ENCODE results near the gene TMPRSS5. TPM values are rescaled to one million over a fixed set of nuclear protein-coding genes. Genes with fewer than 3 reads are reported as not detected.
"Not testable (repeated sequence)": the region's sequence is repeated elsewhere in the genome, so short reads cannot be mapped to it uniquely, and the experiment has no call there.

Gene TMPRSS5
- total RNA-seq, 1 experiment from 2014 or later: 0.07 TPM

DNA sequence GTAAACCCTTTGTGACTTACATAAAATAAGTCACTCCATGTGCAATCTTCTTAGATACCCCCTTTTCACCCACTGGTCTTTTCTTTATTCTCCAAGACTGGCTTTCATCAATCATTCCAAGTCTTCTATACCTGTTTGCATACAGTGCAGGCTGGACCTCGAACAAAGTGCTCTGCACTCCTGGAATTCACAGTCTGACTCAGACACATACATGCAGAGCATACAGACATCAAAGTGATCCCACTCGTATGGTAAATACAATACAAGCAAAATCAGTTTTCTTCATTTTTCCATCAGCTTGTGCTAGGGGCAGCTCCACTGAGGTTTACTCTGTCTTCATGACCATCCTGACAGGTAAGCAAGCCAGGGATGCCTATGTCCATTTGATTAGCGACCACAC, 16.8 kb upstream of the TMPRSS5 start:
- ChIA-PET POLR2A (ENCODE audit: unreplicated experiment) (no interaction called here), CTCF (interaction anchor here (0.6 kb wide), 1 partner anchor 58 kb away, joined by 3 read pairs; no protein-coding TSS in a partner anchor)
- TF ChIP-seq, protein P1, sequence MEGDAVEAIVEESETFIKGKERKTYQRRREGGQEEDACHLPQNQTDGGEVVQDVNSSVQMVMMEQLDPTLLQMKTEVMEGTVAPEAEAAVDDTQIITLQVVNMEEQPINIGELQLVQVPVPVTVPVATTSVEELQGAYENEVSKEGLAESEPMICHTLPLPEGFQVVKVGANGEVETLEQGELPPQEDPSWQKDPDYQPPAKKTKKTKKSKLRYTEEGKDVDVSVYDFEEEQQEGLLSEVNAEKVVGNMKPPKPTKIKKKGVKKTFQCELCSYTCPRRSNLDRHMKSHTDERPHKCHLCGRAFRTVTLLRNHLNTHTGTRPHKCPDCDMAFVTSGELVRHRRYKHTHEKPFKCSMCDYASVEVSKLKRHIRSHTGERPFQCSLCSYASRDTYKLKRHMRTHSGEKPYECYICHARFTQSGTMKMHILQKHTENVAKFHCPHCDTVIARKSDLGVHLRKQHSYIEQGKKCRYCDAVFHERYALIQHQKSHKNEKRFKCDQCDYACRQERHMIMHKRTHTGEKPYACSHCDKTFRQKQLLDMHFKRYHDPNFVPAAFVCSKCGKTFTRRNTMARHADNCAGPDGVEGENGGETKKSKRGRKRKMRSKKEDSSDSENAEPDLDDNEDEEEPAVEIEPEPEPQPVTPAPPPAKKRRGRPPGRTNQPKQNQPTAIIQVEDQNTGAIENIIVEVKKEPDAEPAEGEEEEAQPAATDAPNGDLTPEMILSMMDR (conservative IDR thresholded peaks at IDR 0.05; ENCODE audit: low read depth, low read length): no peak
- TF ChIP-seq EZH2 (IDR thresholded peaks at IDR 0.05; ENCODE audit: low read length, unreplicated experiment): no peak
- TF ChIP-seq EZH2phosphoT487 (IDR thresholded peaks at IDR 0.05; ENCODE audit: borderline replicate concordance, low read length): no peak
- Histone ChIP-seq H3K36me3 (ENCODE audit: low read depth, low read length) (no peaks in the 10 kb centered on the region), H3K9me3 (ENCODE audit: low read length) (no peaks in the 10 kb centered on the region), H3K4me1 (ENCODE audit: insufficient read depth, low read length) (peaks cover 8% of the 10 kb centered on the region; the same call in 1 of the 2 replicates), H3F3A (ENCODE audit: low read length, unreplicated experiment) (no peaks in the 10 kb centered on the region), H3K27ac (ENCODE audit: low read length) (no peak overlapping the region), H3K4me3 (ENCODE audit: low read length) (no peak overlapping the region), H3K9me2 (replicated peaks; ENCODE audit: low read length) (0 out of 2 replicates have a peak, but pooled peaks cover 4% of the 10 kb centered on the region), H3K9ac (ENCODE audit: low read length) (no peak overlapping the region), H3K79me2 (ENCODE audit: low read length) (no peaks in the 10 kb centered on the region), H4K20me1 (ENCODE audit: low read length) (no peaks in the 10 kb centered on the region), H3K4me2 (ENCODE audit: low read length) (no peak overlapping the region), H2AFZ (ENCODE audit: low read length) (no peak overlapping the region), H3K27me3 (ENCODE audit: low read length) (no peaks in the 10 kb centered on the region)
- intact Hi-C loops (cut with micrococcal nuclease): no loop called here
- ATAC-seq: no peak
- BruUV-seq (replicated peaks): no TSS peak
- DNase-seq: peak; percentile 25

DNA sequence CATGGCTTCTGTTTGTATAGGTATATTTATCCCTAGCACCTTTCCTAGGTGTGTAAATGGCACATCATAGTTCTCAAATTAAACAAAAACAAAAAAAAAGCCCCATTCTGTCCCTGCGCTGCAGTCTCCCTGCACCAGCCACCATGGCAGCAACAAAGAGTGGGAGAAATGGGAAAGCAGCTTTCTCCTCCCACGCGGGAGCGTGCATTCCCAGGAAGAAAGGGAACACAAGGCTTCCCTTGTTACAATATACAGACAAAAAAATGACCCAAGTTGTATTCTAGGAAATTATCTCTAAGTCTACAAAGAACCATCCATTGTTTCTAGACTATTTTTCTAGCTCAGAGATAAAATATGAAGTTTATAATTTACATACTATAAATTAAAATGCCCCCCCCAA, 16.1 kb upstream of the TMPRSS5 start:
- no TSS peak for BruUV-seq (replicated peaks)
- ATAC-seq (no peak), DNase-seq (no peak)
- peaks cover 8% of the 10 kb centered on the region; the same call in 1 of the 2 replicates for H3K4me1 ChIP-seq (ENCODE audit: insufficient read depth, low read length)
- no peaks in the 10 kb centered on the region for H3F3A ChIP-seq (ENCODE audit: low read length, unreplicated experiment)
- TF ChIP-seq, protein P1 (conservative IDR thresholded peaks at IDR 0.05; ENCODE audit: low read depth, low read length): no peak
- TF ChIP-seq EZH2phosphoT487 (IDR thresholded peaks at IDR 0.05; ENCODE audit: borderline replicate concordance, low read length) (no peak), EZH2 (IDR thresholded peaks at IDR 0.05; ENCODE audit: low read length, unreplicated experiment) (no peak)
- H3K9me2 ChIP-seq (replicated peaks; ENCODE audit: low read length): 0 out of 2 replicates have a peak, but pooled peaks cover 4% of the 10 kb centered on the region
- no peaks in the 10 kb centered on the region for H4K20me1 ChIP-seq (ENCODE audit: low read length)
- H3K9me3 ChIP-seq (ENCODE audit: low read length): no peaks in the 10 kb centered on the region
- no peak overlapping the region for H3K27ac ChIP-seq (ENCODE audit: low read length)
- ChIA-PET POLR2A (ENCODE audit: unreplicated experiment) (no interaction called here), CTCF (no interaction called here)
- intact Hi-C loops (cut with micrococcal nuclease): no loop called here
- H3K36me3 ChIP-seq (ENCODE audit: low read depth, low read length): no peaks in the 10 kb centered on the region
- H2AFZ ChIP-seq (ENCODE audit: low read length): no peak overlapping the region
- H3K9ac ChIP-seq (ENCODE audit: low read length): no peak overlapping the region
- no peak overlapping the region for H3K4me3 ChIP-seq (ENCODE audit: low read length)
- H3K4me2 ChIP-seq (ENCODE audit: low read length): no peak overlapping the region
- H3K27me3 ChIP-seq (ENCODE audit: low read length): no peaks in the 10 kb centered on the region
- no peaks in the 10 kb centered on the region for H3K79me2 ChIP-seq (ENCODE audit: low read length)

DNA sequence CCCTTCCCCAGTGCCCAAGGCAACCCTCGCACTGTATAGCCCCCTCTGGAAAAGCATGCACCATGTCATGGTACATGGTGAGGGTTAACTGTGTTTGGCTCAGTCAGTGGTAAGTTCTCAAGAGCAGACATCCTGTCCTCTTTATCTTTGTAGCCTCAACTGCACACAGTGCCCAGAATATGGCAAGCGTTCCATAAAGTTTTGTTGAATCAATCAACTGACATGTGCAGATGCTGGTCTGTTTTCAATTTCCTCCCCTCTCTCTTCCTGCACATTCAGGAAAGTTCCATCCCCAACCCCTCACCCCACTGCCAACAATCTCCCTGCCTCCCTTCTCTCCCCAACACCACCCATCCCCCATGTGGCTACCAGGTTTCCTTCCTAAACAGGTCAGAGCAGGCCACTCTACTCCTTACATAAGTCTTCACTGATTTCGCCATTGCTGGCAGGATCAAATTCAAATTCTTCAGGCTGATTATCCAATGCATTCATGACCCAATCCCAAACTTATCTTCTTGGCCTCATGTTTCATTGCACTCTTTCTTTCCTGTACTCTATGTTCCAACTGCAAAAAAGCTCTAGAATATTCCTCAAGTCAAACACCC, 15.5 kb upstream of the TMPRSS5 start:
- Histone ChIP-seq H3F3A (ENCODE audit: low read length, unreplicated experiment) (no peaks in the 10 kb centered on the region), H3K9me3 (ENCODE audit: low read length) (no peaks in the 10 kb centered on the region), H3K27ac (ENCODE audit: low read length) (no peak overlapping the region), H4K20me1 (ENCODE audit: low read length) (no peaks in the 10 kb centered on the region), H2AFZ (ENCODE audit: low read length) (no peak overlapping the region), H3K4me2 (ENCODE audit: low read length) (no peak overlapping the region), H3K9me2 (replicated peaks; ENCODE audit: low read length) (0 out of 2 replicates have a peak, but pooled peaks cover 4% of the 10 kb centered on the region), H3K9ac (ENCODE audit: low read length) (no peak overlapping the region), H3K36me3 (ENCODE audit: low read depth, low read length) (no peaks in the 10 kb centered on the region), H3K4me3 (ENCODE audit: low read length) (no peak overlapping the region), H3K27me3 (ENCODE audit: low read length) (no peaks in the 10 kb centered on the region), H3K79me2 (ENCODE audit: low read length) (no peaks in the 10 kb centered on the region), H3K4me1 (ENCODE audit: insufficient read depth, low read length) (peaks cover 8% of the 10 kb centered on the region; the same call in 1 of the 2 replicates)
- ChIA-PET CTCF (no interaction called here), POLR2A (ENCODE audit: unreplicated experiment) (no interaction called here)
- DNase-seq: no peak
- TF ChIP-seq, protein P1 (conservative IDR thresholded peaks at IDR 0.05; ENCODE audit: low read depth, low read length): no peak
- TF ChIP-seq EZH2phosphoT487 (IDR thresholded peaks at IDR 0.05; ENCODE audit: borderline replicate concordance, low read length) (no peak), EZH2 (IDR thresholded peaks at IDR 0.05; ENCODE audit: low read length, unreplicated experiment) (no peak)
- ATAC-seq: no peak
- intact Hi-C loops (cut with micrococcal nuclease): no loop called here
- BruUV-seq (replicated peaks): no TSS peak

DNA sequence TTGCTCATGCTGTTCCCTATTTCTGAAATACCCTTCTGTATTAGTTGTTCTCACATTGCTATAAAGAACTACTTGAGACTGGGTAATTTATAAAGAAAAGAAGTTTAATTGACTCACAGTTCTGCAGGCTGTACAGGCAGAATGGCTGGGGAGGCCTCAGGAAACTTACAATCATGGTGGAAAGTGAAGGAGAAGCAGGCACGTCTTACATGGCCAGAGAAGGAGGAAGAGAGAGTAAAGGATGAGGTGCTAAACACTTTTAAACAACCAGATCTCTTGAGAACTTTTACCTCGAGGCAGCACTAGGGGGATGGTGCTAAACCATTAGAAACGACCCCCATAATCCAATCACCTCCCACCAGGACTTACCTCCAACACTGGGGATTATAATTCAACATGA, 14.4 kb upstream of the TMPRSS5 start:
- H3K4me1 ChIP-seq (ENCODE audit: insufficient read depth, low read length); H3K27me3 ChIP-seq (ENCODE audit: low read length); H3K9me2 ChIP-seq (replicated peaks; ENCODE audit: low read length); H3K36me3 ChIP-seq (ENCODE audit: low read depth, low read length); POLR2A ChIA-PET (ENCODE audit: unreplicated experiment); BruUV-seq (replicated peaks); H3K4me3 ChIP-seq (ENCODE audit: low read length); H3K79me2 ChIP-seq (ENCODE audit: low read length); H4K20me1 ChIP-seq (ENCODE audit: low read length); intact Hi-C loops (cut with micrococcal nuclease); ATAC-seq; DNase-seq; H3K9me3 ChIP-seq (ENCODE audit: low read length); H3K27ac ChIP-seq (ENCODE audit: low read length); CTCF ChIA-PET; H3F3A ChIP-seq (ENCODE audit: low read length, unreplicated experiment); H3K4me2 ChIP-seq (ENCODE audit: low read length); H2AFZ ChIP-seq (ENCODE audit: low read length); H3K9ac ChIP-seq (ENCODE audit: low read length): not testable (repeated sequence)

Data from PC-3 (cell line).